Activated CD8-positive, alpha-beta memory T cell treated with anti-CD3 and anti-CD28 coated beads, Interleukin-2, amount 10 ng/mL, durations not matched to agents 7 days and 5 days (primary cell): Measurements from ENCODE around the gene HTRA3. TPM values are rescaled to one million over a fixed set of nuclear protein-coding genes. Genes with fewer than 3 reads are reported as not detected.

Source experiments
- ATAC-seq: fragments of 150-1000 bp; cut with Tn5 transposase; one replicate; pipeline ENCODE4 v1.10.0; 2021; ENCODE audit warnings: moderate library complexity
- CTCF ChIA-PET: fragments of 350-600 bp; sonication (Branson Sonifier 250); formaldehyde crosslinking; loops from one replicate; lab custom pipeline; 2021; ENCODE audit warnings: antibody characterized with exemption; lab: Charles Lee
- DNase-seq: peaks from one replicate; pipeline ENCODE4 v3.0.0-alpha.2; 2020
- H3K27ac Mint-ChIP-seq: one replicate; pipeline ENCODE4 v1.8.0; 2021; ENCODE audit warnings: mild to moderate bottlenecking, mixed read lengths
- H3K27me3 Mint-ChIP-seq: one replicate; pipeline ENCODE4 v1.8.0; 2021; ENCODE audit warnings: mixed read lengths
- H3K36me3 Mint-ChIP-seq: one replicate; pipeline ENCODE4 v1.8.0; 2021; ENCODE audit warnings: mild to moderate bottlenecking, mixed read lengths
- H3K4me1 Mint-ChIP-seq: one replicate; pipeline ENCODE4 v1.8.0; 2021; ENCODE audit warnings: mixed read lengths
- H3K4me3 Mint-ChIP-seq: one replicate; pipeline ENCODE4 v1.8.0; 2021; ENCODE audit warnings: mild to moderate bottlenecking, moderate library complexity, mixed read lengths
- H3K9me3 Mint-ChIP-seq: one replicate; pipeline ENCODE4 v1.8.0; 2022; ENCODE audit warnings: low read depth, mixed read lengths
- total RNA-seq, 2 experiments: library from RNA; stranded (reverse); gene quantifications; one replicate each; pipeline ENCODE4 v1.2.3, GENCODE V29; 2021

HTRA3 gene
- total RNA-seq, 2 experiments from 2014 or later: not detected

DNA sequence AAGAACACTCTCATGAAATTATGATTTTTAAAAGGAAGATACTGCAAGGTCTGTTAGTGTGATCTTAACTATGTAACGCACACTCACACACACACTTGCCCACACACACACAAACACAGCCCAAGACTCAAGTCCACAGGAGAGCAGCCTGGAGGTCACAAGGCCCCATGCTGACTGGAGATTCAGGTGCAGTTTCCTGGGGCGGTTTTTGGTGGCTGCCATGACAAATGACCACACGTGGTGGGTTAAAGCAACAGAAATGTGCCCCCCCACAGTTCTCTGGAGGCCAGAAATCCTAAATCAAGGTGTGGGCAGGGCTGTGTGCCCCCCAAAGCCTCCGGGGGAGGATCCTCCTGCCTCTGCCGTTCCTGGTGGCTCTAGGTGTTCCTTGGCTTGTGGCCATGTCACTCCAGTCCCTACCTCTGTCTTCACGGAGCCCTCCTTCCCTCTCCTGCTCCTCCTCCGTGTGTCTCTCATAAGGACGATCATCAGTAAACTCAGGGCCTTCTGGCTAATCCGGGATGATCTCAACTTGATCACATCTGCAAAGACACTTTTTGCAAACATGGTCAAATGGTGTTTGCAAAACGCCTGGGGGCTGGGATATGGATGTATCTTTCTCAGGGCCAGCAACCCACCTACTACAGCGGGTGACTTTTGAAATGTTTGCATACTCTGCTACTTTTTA lies 9.7 kb upstream of the HTRA3 start:
- DNase-seq (no peak), ATAC-seq (no peak)
- CTCF ChIA-PET: no interaction called here
- Mint-ChIP-seq H3K36me3 (no peaks in the 10 kb centered on the region), H3K9me3 (no peaks in the 10 kb centered on the region), H3K4me1 (peaks cover 4% of the 10 kb centered on the region), H3K27ac (no peak overlapping the region), H3K4me3 (no peak overlapping the region), H3K27me3 (peaks cover 9% of the 10 kb centered on the region)

DNA sequence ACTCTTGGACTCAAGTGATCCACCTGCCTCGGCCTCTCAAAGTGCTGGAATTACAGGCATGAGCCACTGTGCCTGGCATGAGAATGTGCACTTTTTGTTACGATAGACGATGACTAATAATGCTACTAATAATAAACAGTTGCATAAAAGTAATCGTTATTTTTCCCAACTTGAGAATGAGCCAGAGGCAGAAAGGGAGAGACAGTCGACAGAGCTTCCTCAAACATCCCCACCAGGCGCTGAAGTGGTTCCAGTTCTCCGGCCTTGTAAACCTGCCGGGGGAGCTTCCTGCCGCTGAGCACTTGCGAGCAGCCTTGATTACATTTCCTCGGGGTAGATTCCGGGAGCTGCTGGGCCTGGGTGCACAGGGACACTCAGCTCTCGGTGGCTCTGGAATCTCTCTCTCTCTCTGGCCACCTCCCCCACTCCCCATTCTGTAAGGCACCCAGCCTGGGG lies 8.9 kb upstream of the HTRA3 start:
- ATAC-seq: no peak

DNA sequence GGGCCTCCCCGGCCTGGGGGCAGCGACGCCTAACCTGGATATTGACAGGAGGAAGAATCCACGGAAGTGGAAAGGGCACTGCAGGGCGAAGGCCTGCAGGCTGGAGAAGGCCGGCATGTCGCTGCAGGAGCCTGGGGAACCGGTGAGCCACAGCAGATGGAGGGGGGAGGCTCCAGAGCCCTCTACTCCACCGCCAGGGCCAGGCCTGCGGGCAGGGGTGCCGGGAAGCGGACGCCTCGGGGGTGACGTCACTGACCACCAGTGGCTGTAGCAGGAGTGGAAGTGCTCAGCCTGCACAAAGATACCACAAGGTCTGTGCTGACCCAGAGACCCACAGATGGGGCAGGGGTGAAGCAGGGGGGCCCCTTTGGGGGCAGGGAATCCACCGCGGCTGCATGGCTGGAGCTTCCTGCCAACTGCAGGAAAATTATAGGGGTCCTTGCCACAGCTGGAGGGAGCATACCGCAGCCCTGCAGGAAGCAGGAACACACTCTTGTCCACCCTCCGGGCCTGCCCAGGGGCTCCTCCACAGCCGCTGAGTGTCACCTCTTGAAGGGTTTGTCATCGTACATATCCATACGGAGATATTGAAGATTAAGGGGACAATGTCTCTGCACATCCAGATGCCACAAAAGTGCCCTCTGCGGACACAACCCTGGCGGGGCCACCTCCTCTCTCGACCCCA lies 7.6 kb upstream of the HTRA3 start:
- Mint-ChIP-seq H3K4me1 (peaks cover 4% of the 10 kb centered on the region), H3K27me3 (peaks cover 9% of the 10 kb centered on the region), H3K9me3 (no peaks in the 10 kb centered on the region), H3K4me3 (no peak overlapping the region), H3K27ac (no peak overlapping the region), H3K36me3 (no peaks in the 10 kb centered on the region)
- ATAC-seq: no peak
- DNase-seq: peak; percentile 46
- CTCF ChIA-PET: interaction anchor here (1.0 kb wide), 1 partner anchor 20 kb away, joined by 3 read pairs; no protein-coding TSS in a partner anchor

More for the DNA sequence above, 8.9 kb upstream of the HTRA3 start:
- no peak overlapping the region for H3K4me3 Mint-ChIP-seq
- no peaks in the 10 kb centered on the region for H3K36me3 Mint-ChIP-seq
- H3K27me3 Mint-ChIP-seq: peaks cover 9% of the 10 kb centered on the region
- CTCF ChIA-PET: no interaction called here
- H3K9me3 Mint-ChIP-seq: no peaks in the 10 kb centered on the region
- H3K27ac Mint-ChIP-seq: no peak overlapping the region
- DNase-seq: no peak
- H3K4me1 Mint-ChIP-seq: peaks cover 4% of the 10 kb centered on the region

DNA sequence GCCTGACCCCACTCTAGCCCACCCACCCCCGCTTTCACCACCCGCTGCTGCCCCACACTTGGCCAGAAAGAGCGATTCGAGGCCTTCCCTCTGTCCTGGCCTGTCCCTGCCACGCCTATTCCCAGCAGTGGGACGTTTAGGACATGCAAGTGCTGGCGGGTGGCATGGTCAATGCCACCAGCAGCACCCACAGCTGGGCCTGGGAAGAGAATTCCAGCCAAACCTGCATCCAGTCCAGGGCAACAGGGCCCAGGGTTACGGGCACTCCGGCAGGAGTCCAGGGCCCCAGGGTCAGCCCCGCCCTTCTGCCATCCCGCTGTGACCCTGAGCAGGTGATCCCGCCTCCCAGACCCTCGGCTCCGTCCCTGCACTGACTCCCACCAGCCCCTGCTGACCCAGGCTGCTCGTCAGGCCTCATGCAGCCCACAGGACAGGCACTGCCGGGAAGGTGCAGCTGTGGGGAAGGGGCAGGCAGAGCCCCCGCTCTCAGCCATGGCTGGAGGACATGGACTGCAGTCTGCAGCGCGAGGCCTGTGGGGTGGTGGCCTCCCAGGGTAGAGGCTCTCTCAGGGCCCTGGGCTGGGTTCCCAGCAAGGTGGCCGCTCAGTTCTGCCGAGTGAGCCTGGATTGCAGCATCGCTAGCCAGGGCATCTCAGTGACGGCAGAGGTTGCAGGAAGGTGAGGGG lies 6.8 kb upstream of the HTRA3 start:
- H3K36me3 Mint-ChIP-seq: no peaks in the 10 kb centered on the region
- no peak overlapping the region for H3K4me3 Mint-ChIP-seq
- H3K9me3 Mint-ChIP-seq: no peaks in the 10 kb centered on the region
- no peak for DNase-seq
- H3K4me1 Mint-ChIP-seq: peaks cover 4% of the 10 kb centered on the region
- peaks cover 9% of the 10 kb centered on the region for H3K27me3 Mint-ChIP-seq
- no peak overlapping the region for H3K27ac Mint-ChIP-seq
- CTCF ChIA-PET: no interaction called here
- ATAC-seq: no peak

DNA sequence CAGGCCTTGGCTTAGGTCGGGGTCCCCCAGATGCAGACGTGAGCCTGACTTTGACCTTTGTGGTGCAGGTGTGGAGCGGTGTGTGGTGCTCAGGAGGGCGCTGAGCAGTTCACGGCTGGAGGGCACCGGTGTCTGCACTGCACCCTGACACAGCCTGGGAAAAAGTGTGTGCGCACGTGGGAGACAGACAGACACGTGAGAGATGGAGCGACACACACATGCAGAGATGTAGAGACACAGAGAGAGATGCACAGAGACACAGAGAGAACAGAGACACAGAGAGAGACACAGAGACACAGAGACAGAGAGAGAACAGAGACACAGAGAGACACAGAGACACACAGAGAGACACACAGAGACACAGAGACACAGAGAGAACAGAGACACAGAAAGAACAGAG lies 6.2 kb upstream of the HTRA3 start:
- Mint-ChIP-seq H3K27me3 (peaks cover 11% of the 10 kb centered on the region), H3K9me3 (no peaks in the 10 kb centered on the region), H3K36me3 (no peaks in the 10 kb centered on the region), H3K4me3 (no peak overlapping the region), H3K27ac (no peak overlapping the region), H3K4me1 (peaks cover 4% of the 10 kb centered on the region)
- ATAC-seq: no peak
- CTCF ChIA-PET: no interaction called here
- DNase-seq: no peak

DNA sequence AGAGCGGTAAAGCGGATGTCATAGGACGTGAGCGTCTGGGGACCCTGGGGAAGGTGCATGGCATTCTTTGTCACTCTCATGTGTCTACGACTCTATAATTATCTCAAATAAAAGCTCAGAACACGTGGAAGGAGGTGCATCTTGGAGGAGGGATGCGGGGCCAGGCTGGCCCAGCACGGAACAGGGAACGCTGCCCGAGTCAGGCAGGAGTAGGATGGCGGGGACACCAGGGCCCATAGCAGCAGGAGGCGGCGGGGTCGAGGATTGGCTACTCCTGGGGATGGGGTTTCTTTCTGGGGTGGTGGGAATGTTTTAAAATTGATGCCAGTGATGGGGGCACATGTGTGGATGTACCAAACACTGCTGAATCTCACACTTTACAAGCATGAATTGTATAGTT lies 5.4 kb upstream of the HTRA3 start:
- H3K27ac Mint-ChIP-seq: no peak overlapping the region
- CTCF ChIA-PET: no interaction called here
- H3K4me1 Mint-ChIP-seq: peaks cover 4% of the 10 kb centered on the region

DNA sequence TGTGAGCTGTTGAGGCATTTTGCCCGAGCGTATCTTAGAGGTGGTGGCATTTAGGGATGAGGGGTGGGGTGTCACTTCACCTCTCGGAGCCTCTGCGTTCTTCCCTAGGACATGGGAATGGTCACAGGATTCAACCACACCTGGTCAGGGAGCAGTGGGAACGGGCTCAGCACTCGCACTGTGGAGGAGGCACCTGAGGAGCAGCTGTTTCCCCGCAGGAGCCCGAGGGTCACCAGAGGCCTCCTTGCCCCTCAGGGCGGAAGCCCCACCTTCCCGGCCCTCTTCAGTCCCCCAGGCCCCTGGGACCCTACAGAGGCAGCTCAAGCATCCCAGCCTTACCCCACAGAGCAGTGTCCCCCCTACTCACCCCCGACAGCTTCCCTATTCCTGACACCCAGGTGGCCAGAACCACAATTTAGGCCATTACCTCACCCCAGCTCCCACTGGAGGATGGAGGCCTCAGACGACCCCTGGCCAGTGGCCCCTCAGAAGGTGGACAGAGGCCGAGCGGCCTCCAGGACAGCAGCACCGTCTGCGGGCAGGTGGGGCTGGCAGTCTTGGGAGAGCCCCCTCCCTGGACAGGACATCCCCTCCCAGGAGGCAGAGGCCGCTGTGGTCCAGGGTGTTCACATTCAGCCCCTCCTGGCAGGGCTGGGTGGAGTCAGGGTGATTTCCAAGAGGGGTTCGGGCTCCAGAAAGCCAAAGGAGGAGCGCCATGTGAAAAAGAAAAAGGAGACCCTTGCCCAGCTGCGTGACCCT lies 4.2 kb upstream of the HTRA3 start:
- H3K9me3 Mint-ChIP-seq: no peaks in the 10 kb centered on the region
- CTCF ChIA-PET: no interaction called here
- H3K27me3 Mint-ChIP-seq: peaks cover 21% of the 10 kb centered on the region
- H3K36me3 Mint-ChIP-seq: no peaks in the 10 kb centered on the region
- no peak overlapping the region for H3K4me3 Mint-ChIP-seq
- DNase-seq: no peak
- H3K27ac Mint-ChIP-seq: no peak overlapping the region
- no peak for ATAC-seq
- H3K4me1 Mint-ChIP-seq: peaks cover 5% of the 10 kb centered on the region

More for the DNA sequence above, 5.4 kb upstream of the HTRA3 start:
- DNase-seq (no peak), ATAC-seq (no peak)
- Mint-ChIP-seq H3K4me3 (no peak overlapping the region), H3K27me3 (peaks cover 18% of the 10 kb centered on the region), H3K9me3 (no peaks in the 10 kb centered on the region), H3K36me3 (no peaks in the 10 kb centered on the region)

DNA sequence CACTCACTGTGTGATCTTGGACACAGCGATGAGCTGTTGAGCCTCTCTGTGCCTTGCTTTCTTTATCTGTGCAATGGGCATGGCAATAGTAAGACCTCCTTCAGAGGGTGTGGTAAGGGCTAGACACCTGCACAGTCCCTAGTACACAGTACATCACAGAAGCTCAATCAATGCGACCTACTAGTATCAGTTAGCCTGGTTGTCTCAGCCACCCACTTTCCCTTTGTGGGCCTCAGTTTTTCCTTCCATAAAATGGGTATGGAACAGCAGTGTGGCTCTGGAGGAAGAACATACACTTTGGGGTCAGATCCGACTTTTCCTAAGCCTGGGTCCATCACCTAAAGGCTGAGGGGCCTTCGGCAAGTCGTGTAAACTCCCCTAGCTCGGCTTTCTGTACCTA lies 3.5 kb upstream of the HTRA3 start:
- CTCF ChIA-PET: interaction anchor here (1.2 to 2.4 kb wide), 2 partner anchors 136 to 311 kb away, joined by 3 to 12 read pairs; no protein-coding TSS in a partner anchor
- no peaks in the 10 kb centered on the region for H3K36me3 Mint-ChIP-seq
- no peaks in the 10 kb centered on the region for H3K9me3 Mint-ChIP-seq
- peaks cover 29% of the 10 kb centered on the region for H3K27me3 Mint-ChIP-seq
- H3K4me3 Mint-ChIP-seq: no peak overlapping the region
- no peak for DNase-seq
- peaks cover 5% of the 10 kb centered on the region for H3K4me1 Mint-ChIP-seq
- H3K27ac Mint-ChIP-seq: no peak overlapping the region
- ATAC-seq: no peak

DNA sequence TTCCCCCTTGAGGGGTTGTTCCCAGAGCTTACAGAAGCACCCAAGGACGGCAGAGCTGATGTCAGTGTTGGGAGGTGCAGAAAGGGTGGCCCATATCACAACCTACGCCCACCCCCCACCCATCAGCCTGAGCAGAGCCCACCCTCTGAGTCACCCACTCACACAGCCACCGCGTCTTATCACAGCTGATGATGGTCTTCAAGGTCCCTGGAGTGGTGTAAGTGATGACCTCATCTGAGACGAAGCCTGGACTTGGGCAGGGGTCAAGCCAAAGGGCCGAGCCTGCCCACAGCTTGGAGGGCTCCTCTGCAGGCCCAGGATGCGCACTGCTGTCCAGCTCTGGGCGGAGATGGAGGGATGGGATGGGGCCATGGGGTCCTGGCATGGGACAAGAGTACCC lies 3.0 kb upstream of the HTRA3 start:
- Mint-ChIP-seq H3K27me3 (peaks cover 31% of the 10 kb centered on the region), H3K4me1 (peaks cover 4% of the 10 kb centered on the region), H3K27ac (no peak overlapping the region), H3K9me3 (no peaks in the 10 kb centered on the region), H3K36me3 (no peaks in the 10 kb centered on the region), H3K4me3 (no peak overlapping the region)
- no peak for ATAC-seq
- CTCF ChIA-PET: interaction anchor here (0.8 to 2.4 kb wide), 6 partner anchors 24 to 651 kb away, joined by 3 to 12 read pairs (median 4); no protein-coding TSS in a partner anchor
- no peak for DNase-seq

DNA sequence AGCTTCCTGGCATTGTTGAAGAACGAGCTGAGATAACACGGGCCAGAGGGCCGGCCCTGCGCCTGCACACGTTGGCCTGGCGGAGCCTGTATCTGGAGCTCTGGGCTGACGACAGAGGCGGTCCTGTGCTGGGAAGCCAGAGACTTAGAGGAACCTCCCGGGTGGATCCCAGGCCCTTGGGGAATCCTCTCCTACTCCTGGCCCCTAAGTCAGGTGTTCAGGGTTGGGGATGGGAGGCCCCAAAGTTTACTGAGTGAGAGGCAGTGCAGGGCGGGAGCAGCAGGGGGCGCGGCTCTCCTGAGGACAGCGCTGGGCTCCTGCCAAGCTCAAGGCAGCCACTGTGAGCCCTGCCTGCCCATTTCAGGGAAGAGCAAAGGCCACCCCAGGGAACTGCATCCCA lies 2.5 kb upstream of the HTRA3 start:
- DNase-seq: peak; percentile 53
- Mint-ChIP-seq H3K36me3 (no peaks in the 10 kb centered on the region), H3K4me1 (peaks cover 1% of the 10 kb centered on the region), H3K27ac (no peak overlapping the region), H3K9me3 (no peaks in the 10 kb centered on the region), H3K27me3 (peaks cover 33% of the 10 kb centered on the region), H3K4me3 (no peak overlapping the region)
- CTCF ChIA-PET: interaction anchor here (0.8 to 2.4 kb wide), 7 partner anchors 23 to 651 kb away, joined by 3 to 12 read pairs (median 3); no protein-coding TSS in a partner anchor
- ATAC-seq: peak; percentile 59

DNA sequence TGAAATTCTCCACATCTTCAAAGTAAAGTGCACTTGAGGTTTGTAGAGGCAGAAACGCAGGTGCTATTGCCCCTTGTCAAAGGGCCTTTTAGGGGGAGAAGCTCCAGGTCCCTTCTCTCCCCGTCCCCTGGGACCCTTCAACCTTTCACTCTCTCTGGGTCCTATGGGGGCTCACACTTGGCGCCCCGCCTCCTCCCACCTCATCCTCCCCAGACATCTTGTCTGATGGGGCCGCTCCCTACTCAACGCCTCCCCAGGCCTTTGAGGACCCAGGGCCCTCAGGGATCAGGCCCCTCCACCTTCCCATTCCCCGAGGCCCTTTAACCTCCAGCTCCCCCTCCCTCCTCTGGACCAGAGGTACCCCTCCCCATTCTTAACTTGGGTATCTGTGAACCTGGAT lies 1.3 kb upstream of the HTRA3 start:
- DNase-seq: no peak
- no peaks in the 10 kb centered on the region for H3K9me3 Mint-ChIP-seq
- CTCF ChIA-PET: interaction anchor here (1.6 to 2.4 kb wide), 2 partner anchors 26 to 134 kb away, joined by 3 to 12 read pairs; no protein-coding TSS in a partner anchor
- ATAC-seq: no peak
- peaks cover 1% of the 10 kb centered on the region for H3K4me1 Mint-ChIP-seq
- no peak overlapping the region for H3K4me3 Mint-ChIP-seq
- no peak overlapping the region for H3K27ac Mint-ChIP-seq
- no peaks in the 10 kb centered on the region for H3K36me3 Mint-ChIP-seq
- H3K27me3 Mint-ChIP-seq: peaks cover 33% of the 10 kb centered on the region

DNA sequence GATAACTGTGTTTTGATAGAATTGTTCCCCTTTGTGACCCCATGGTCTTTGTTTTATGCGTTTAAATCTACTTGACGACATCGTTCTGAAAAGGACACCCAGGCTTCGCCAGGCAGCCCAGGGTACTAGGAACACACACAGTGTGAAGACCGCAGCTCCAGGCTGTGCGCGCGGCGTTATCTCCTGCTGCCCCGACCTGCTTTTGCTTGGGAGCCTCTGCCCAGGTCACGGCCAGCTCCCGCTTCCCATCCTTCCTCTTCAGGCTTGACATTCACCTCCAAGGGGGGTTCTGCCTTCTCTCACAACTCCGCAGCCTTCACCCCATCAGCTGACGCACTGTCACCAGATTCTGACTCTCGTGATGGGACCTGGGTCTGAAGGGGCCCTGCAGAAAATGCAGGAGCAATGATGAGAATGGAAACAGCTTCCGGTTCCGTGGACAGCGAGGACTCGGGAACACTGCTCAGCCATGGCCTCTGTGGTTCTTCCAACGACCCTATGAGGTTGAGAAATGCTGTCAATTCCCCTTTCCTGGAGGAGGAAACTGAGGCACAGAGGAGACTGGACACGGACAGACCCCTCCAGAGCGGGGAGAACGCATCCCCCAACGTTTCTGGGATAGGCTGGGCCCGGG lies 536 bp upstream of the HTRA3 start:
- no peaks in the 10 kb centered on the region for H3K9me3 Mint-ChIP-seq
- peaks cover 1% of the 10 kb centered on the region for H3K4me1 Mint-ChIP-seq
- H3K4me3 Mint-ChIP-seq: no peak overlapping the region
- DNase-seq (no peak), ATAC-seq (no peak)
- peaks cover 28% of the 10 kb centered on the region for H3K27me3 Mint-ChIP-seq
- CTCF ChIA-PET: no interaction called here
- H3K27ac Mint-ChIP-seq: no peak overlapping the region
- no peaks in the 10 kb centered on the region for H3K36me3 Mint-ChIP-seq
